MG63 (cell line): ENCODE results near the gene SCUBE1. TPM values are rescaled to one million over a fixed set of nuclear protein-coding genes. Genes with fewer than 3 reads are reported as not detected.

Source experiments
- DNase-seq: peaks from one replicate; pipeline ENCODE4 v3.0.0-alpha.2; 2020
- H3K27me3 ChIP-seq: fragments of 250-450 bp; sonication (Bioruptor Pico); 2 replicates; pipeline ENCODE4 v1.5.1; 2020; ENCODE audit warnings: mild to moderate bottlenecking, moderate library complexity
- H3K36me3 ChIP-seq: fragments of 250-450 bp; sonication (Bioruptor Pico); 2 replicates; pipeline ENCODE4 v1.5.1; 2020; ENCODE audit warnings: mild to moderate bottlenecking, moderate library complexity
- H3K4me3 ChIP-seq: fragments of 250-450 bp; sonication (Bioruptor Pico); 2 replicates; pipeline ENCODE4 v1.5.1; 2020; ENCODE audit warnings: mild to moderate bottlenecking, moderate library complexity
- H3K9me3 ChIP-seq: fragments of 250-450 bp; sonication (Bioruptor Pico); 2 replicates; pipeline ENCODE4 v1.5.1; 2020; ENCODE audit warnings: mild to moderate bottlenecking, moderate library complexity
- total RNA-seq: library from RNA; depleted of rRNA; stranded (reverse); fragments of >200 nt; shearing (Covaris generic); gene quantifications from 2 replicates; pipeline ENCODE4 v1.2.3, GENCODE V29; 2014; ENCODE audit warnings: low replicate concordance

SCUBE1 gene
- total RNA-seq, 1 experiment from 2014 or later = 0.16 TPM

DNA sequence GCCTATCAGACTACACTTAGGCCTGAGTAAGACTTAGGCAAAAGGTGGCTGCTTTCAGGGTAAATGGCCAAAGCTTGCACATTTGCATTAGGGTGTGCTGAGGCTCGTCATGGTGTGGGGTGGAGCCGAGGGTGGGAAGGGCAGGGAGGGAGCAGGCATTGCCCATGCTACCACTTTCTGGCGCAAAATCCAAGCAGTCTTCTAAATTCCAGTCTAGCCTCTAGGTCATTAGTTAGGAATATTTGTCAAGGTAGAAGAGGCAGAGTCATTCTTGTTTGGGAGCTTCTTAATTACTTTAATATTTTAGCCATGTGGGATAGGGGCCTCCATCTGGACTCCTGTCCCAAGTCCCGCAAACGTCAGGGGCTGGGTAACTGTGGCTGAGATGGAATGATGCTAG, 28.6 kb downstream of the SCUBE1 start:
- no peak for DNase-seq

DNA sequence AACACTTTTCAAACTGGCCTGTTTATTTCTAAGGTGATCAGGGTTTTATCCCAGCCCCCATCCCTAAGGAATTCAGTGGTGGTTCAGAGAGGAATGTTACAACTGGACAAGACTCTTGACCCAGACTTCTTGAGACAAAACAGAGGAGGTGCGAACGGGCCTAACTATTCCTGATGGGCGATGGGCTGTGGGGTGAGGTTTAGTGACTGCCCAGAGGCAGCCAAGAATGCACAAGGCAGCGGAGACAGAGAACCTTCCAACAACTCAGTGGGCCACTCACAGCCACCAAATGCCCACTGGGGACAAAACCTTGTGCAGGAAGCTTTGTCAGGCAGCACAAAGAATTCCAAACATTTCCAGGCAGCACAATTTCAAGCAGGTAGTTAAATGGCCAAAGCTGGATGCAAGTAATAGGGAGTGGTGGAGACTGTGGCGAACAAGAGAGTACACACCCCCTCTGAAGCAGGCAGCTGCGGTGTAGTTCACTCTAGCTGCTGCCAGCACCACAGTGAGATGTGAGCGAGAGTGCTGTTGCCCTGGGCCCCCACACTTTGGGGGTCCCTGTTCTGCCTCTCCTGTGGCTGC, 29.2 kb downstream of the SCUBE1 start:
- Histone ChIP-seq H3K4me3 (no peak overlapping the region), H3K27me3 (no peaks in the 10 kb centered on the region)

More for the DNA sequence above, 28.6 kb downstream of the SCUBE1 start:
- H3K36me3 ChIP-seq = no peaks in the 10 kb centered on the region
- H3K27me3 ChIP-seq = no peaks in the 10 kb centered on the region
- H3K4me3 ChIP-seq = no peak overlapping the region
- H3K9me3 ChIP-seq = no peaks in the 10 kb centered on the region

DNA sequence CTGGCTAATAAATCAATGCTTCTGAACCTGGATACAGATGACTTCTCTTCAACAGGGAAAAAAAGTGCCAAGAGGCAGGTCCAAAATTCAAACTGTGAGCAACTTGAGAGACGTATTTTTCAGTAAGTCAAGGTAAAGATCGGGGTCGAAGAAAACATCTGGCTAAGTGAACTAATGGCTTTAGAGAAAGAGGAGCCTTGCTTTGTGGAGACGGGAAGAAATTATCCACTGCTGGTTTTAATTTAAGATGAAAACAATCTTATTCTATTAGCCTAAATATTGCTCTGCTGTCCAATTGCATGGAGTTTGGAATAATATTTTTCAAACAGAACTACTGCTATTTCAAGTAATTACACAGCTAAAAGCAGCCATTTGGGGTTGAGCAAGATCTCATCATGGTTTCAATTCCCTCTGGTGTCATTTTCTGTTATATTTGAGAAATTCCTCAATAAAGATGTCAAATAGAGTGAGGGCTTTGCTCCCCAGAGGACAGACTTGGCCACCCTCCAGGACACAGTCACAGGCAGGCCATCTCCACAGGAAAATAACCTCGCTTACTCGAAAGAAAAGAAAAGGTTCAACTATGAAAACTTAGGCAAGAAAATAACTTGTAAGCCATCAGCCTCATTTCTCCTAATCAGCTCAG, 29.8 kb downstream of the SCUBE1 start:
- Histone ChIP-seq H3K36me3 (no peaks in the 10 kb centered on the region), H3K4me3 (no peak overlapping the region), H3K9me3 (no peaks in the 10 kb centered on the region), H3K27me3 (no peaks in the 10 kb centered on the region)
- DNase-seq = no peak

More for the DNA sequence above, 29.2 kb downstream of the SCUBE1 start:
- no peaks in the 10 kb centered on the region for H3K9me3 ChIP-seq
- no peak for DNase-seq
- H3K36me3 ChIP-seq = no peaks in the 10 kb centered on the region

DNA sequence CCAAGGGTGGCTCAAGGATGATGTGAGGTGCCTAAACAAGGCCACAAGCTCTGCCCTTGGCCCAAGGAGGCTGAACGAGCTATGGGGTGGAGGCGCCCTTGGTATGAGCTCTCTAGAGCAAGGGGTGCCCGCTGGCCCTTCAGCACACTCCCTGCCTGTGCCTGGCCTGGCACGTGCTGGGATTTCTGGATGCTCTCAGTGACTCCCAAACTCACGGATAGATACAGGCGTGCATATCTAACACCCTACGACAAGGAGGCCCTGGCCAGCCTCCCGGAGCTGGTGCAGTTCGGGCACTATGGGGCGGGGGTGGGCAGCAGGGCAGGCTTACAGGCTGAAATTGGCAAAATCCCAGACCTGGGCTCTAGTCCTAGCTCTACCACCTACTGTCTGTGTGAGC, 30.6 kb downstream of the SCUBE1 start:
- Histone ChIP-seq H3K4me3 (no peak overlapping the region), H3K36me3 (no peaks in the 10 kb centered on the region), H3K27me3 (no peaks in the 10 kb centered on the region), H3K9me3 (no peaks in the 10 kb centered on the region)
- no peak for DNase-seq

DNA sequence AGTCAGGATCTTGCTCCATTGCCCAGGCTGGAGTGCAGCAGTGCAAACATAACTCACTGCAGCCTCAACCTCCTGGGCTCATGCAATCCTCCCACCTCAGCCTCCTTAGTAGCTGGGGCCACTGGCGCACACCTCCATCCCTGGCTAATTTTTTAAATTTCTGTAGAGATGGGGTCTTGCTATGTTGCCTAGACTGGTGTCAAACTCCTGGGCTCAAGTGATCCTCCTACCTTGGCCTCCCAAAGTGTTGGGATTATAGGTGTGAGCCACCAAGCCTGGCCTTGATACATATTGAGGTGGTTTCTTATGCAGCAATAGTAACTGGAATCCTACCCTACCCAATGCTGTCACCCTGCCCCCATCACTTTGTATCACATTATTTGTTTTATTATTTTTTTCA, 32.4 kb downstream of the SCUBE1 start:
- H3K9me3 ChIP-seq = no peaks in the 10 kb centered on the region
- no peaks in the 10 kb centered on the region for H3K27me3 ChIP-seq
- H3K4me3 ChIP-seq = no peak overlapping the region
- no peaks in the 10 kb centered on the region for H3K36me3 ChIP-seq
- DNase-seq = no peak

DNA sequence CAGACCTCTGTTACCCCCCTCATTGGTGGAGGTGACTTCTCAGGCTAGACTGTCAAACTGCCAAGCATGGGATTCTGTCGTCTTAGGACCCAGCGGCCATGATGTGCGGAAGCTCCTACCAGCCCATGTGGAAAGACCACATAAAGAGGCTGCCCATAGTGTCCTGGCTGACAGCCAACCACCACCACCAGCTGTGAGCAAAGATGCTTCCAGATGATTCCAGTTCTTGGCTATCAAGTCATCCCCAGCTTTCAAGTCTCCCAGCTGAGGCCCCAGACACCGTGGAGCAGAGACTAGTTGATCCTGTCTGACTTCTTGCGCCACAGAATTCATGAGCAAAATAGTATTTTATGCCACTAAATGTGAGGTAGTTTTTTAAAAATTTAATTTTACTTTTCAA, 32.9 kb downstream of the SCUBE1 start:
- Histone ChIP-seq H3K9me3 (no peaks in the 10 kb centered on the region), H3K4me3 (no peak overlapping the region), H3K27me3 (no peaks in the 10 kb centered on the region), H3K36me3 (no peaks in the 10 kb centered on the region)
- DNase-seq = no peak

DNA sequence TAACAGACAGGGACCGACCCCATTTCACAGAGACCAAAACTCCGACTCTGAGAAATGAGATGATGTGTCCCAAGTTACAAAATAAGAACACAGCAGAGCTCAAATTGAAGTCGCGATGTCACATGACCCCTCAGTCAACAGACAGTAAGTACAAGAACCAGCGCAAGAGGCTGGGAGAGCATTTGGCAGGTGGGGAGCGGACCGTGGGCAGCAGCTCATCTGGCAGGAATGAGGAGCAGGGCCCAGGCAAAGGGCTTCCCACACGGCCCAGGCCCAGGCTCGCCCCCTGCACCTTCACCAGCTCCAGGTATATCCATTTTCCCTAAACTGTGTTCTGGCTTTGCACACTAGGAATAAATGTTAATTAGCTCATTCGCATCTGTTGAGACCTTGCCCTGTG, 34.3 kb downstream of the SCUBE1 start:
- no peaks in the 10 kb centered on the region for H3K9me3 ChIP-seq
- H3K4me3 ChIP-seq = no peak overlapping the region
- no peaks in the 10 kb centered on the region for H3K36me3 ChIP-seq
- H3K27me3 ChIP-seq = no peaks in the 10 kb centered on the region
- no peak for DNase-seq

DNA sequence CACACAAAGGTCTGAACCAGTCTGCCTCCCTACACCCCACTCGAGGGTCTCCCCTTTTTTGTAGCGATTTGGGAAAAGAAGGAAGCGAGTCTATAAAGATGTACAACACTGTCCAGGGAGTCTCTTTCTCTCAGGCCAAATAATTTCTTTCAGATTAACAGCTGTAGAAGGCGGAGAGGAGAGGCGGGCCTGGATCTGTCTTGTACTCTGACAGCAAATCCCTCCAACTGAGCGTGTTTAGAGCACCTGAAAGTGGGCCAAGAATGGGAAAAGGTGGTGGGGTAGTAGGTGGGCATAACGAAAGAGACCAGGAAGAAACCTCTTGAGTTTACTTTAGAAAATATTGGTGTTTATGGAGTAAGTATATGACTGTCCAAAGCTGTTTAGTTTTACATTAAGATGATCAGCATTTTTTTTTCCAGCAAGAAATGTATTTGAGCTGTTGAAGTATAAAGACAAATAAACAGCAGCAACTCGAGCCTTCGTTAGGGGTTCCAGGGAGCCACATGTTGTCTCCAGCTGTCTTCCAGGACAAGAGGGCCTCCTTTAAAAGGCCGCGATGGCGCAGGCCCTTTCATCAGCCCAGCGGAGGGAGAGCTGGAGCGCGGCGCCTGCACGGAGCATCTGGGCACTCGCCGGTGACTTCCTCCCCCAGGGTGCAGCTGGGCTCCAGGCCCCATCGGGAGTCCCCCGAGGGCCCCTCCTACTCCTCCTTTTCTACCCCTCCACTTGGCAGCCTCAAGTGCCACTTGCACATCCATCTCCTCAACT, 34.9 kb downstream of the SCUBE1 start:
- Histone ChIP-seq H3K4me3 (no peak overlapping the region), H3K27me3 (no peaks in the 10 kb centered on the region), H3K9me3 (no peaks in the 10 kb centered on the region), H3K36me3 (no peaks in the 10 kb centered on the region)
- no peak for DNase-seq

DNA sequence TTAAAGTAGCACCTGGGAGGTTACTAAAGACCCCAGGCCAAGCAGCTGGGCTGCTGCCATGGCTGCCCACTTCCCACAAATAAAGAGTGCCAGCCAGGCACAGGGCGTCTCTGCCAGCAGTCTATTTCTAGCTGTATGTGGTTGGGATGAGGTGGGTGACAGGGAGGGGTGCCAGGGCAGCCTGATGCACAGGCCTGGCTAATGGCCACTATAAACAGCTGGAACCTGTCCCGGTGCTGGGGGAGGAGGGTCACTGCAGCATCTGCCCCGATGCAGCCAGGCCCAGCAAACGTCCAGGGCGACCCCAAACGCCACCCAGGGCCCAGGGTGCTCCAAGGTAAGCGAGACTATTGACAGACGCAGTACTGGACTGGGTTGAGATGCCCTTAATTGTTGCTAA, 37.4 kb downstream of the SCUBE1 start:
- H3K27me3 ChIP-seq = no peaks in the 10 kb centered on the region
- H3K4me3 ChIP-seq = no peak overlapping the region
- DNase-seq = peak; percentile 80
- H3K9me3 ChIP-seq = no peaks in the 10 kb centered on the region
- H3K36me3 ChIP-seq = no peaks in the 10 kb centered on the region

DNA sequence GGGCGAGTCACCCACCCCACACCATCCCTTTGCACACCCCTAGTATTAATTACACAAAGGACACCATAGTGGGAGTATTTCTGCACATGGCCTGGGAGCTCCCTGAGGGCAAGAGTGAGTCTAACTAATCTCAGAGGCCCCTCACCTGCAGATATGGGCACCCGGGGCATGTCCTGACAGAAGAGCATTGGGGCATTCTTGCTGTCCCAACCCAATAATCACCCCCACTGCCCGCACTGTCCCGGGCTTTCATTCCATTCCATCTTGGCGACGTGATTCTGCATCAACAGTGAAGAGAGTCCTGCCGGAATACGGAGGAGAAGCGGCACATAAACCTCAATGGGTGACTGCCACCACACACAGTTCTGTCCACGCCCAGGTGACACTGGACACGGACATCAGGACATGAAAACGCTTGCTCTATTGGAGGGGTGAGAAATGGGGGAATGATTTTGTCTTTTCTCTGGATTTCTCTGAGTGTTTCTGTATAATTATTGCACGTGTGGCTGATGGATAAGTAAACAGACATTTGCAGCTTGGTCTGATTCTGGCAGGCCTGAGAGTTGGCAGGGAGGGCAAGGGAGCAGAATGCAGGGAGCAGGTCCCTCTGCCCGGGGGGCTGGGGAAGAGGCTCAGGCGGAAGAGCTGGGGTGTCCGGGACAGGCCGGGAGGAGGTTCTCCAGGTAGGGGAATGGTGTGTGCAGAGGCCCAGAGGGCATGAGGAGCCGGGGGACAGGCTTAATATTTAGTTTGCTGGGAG, 38.2 kb downstream of the SCUBE1 start:
- no peak for DNase-seq
- Histone ChIP-seq H3K36me3 (no peaks in the 10 kb centered on the region), H3K27me3 (no peaks in the 10 kb centered on the region), H3K9me3 (no peaks in the 10 kb centered on the region), H3K4me3 (no peak overlapping the region)

DNA sequence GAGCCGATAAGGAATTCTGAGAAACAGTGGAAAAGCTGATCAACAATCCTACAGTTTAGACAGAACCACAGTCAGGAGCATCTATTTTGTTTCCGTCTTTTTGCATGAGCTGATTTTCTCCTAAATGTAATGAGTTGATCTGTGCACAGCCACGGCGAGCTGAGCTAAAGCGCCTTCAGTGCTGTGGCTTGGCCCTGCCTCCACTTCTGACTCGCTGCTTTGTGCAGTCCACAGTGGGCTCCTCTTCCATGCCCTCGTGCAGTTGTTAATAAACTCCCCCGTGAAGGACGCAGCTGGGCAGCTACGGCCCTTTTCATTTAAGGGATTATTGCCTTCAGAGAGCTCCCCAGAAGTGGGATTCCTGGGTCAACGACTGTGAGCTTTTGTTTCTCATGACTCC, 39.4 kb downstream of the SCUBE1 start:
- Histone ChIP-seq H3K4me3 (no peak overlapping the region), H3K27me3 (no peaks in the 10 kb centered on the region), H3K36me3 (no peaks in the 10 kb centered on the region), H3K9me3 (no peaks in the 10 kb centered on the region)
- no peak for DNase-seq

DNA sequence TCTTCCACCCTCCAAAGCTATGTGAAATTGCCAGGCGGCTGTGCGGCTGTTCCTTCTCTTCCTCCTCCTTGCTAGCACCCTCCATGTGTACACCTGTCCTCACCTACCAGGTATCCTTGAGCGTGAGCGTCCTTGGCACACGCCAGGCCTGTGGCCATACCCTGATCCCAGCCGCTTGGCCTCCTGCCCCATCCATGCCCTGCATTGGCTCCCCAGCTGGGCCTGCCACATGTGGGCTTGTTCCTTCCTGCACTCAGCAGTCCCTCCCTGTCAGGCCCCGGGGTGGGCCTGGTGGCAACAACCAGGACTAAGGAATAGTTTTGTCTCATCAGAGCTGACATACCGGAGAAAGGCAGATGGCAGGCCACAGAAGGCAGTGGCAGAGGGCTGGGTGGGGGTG, 40.0 kb downstream of the SCUBE1 start:
- no peaks in the 10 kb centered on the region for H3K9me3 ChIP-seq
- H3K36me3 ChIP-seq = no peaks in the 10 kb centered on the region
- no peaks in the 10 kb centered on the region for H3K27me3 ChIP-seq
- no peak overlapping the region for H3K4me3 ChIP-seq
- DNase-seq = no peak

DNA sequence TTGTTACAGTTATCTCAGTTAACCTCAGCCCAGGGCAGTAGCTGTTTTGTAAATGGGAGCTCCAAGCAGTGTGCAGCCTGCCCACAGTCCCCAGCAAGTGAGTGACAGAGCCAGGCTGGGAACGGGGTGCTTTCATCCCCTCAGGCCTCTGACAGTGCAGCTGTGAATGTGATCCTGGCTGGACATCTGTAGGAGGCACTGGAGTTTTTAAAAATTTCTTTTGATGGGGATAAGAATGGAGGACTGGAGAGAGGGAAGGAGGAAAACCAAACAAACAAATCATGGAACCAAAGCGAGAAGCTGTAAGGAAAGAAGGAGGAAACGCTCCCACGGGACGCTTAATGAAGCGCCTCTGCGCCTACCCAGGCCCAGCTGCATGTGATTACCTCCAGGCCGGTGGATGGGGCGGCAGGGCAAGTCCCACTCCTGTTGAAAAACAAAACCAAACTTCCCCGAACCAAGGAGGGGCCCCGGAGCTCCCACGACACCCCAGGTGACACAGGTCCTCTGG, 40.6 kb downstream of the SCUBE1 start:
- no peaks in the 10 kb centered on the region for H3K27me3 ChIP-seq
- no peaks in the 10 kb centered on the region for H3K36me3 ChIP-seq
- no peaks in the 10 kb centered on the region for H3K9me3 ChIP-seq
- H3K4me3 ChIP-seq = no peak overlapping the region
- no peak for DNase-seq

DNA sequence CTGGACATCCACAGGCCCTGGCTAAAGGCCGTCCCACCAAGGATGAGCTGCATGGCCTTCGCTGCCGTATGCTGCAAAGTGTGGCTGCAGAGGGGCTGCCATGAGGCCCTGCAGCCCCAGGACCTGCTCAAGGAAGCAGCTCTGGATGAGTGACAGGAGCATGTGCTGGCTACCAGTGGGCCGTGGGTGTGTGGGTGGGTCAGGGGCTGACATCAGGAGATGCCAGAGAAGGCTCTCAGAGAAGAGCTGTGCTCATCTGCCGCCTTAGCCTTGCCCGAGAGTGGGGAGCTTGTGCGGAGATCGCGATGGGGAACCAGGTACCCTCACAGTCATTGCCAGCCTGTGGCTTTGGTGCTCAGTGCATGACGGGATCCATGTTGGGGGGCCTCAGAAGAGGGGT, 41.3 kb downstream of the SCUBE1 start:
- no peak overlapping the region for H3K4me3 ChIP-seq
- no peaks in the 10 kb centered on the region for H3K36me3 ChIP-seq
- DNase-seq = no peak
- no peaks in the 10 kb centered on the region for H3K27me3 ChIP-seq
- no peaks in the 10 kb centered on the region for H3K9me3 ChIP-seq

DNA sequence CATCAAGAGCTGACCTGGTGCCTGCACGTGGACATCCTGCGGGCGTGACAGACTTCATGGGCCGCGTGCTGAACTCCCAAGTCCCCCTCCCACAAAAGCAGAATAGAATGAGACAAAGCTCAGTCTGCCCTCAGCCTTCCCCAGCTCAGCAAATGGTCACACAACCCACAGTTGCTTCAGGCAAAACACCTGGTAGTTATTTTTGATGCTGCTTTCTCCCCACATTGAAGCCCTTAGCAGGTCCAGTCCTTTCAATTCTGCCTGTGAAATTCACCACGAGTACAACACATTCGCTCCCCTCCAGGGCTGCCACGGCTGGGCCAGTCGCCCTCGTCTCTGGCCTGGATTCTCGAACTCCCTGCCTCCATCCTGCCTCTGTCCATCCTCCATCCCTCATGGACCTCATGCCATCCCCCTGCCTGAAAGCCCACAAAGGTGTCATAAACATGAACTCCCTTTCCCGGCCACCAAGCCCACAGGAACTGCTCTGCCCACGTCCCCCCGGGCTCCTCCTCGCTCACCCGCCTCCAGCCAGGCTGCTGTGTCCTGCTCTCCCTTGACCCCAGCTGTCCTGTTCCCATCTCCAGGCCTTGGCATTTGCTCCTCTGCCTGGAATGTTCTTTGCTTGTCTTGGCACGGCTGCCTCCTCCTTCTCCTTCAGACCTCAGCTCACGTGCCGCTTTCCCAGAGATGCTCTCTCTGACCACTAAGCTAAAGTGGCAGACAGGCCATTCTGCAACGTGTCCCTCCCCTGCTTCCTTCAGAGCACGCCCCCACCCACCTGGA, 42.1 kb downstream of the SCUBE1 start:
- DNase-seq = no peak
- Histone ChIP-seq H3K9me3 (no peaks in the 10 kb centered on the region), H3K27me3 (no peaks in the 10 kb centered on the region), H3K4me3 (no peak overlapping the region), H3K36me3 (no peaks in the 10 kb centered on the region)

DNA sequence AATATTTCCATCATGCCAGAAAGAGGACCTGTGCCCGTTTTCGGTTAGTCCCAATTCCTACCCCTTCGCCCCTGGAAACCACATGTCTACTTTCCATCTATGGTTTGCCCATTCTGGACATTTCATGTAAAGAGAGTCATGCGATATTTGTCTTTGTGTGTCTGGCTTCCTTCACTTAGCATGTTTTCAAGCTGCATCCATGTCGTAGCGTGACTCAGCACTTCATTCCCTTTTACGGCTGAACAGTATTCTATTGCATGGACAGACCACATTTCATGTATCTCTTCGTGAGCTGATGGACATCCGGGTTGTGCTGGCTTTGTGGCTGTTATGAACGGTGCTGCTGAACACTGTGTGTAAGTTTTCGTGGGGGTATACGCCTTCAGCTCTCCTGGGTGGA, 43.4 kb downstream of the SCUBE1 start:
- Histone ChIP-seq H3K27me3 (no peaks in the 10 kb centered on the region), H3K4me3 (no peak overlapping the region), H3K9me3 (no peaks in the 10 kb centered on the region), H3K36me3 (no peaks in the 10 kb centered on the region)
- DNase-seq = no peak
